NCI-H82 (cell line): ENCODE measurements around the gene ACAN.
A peak's percentile ranks its signal among the peaks of the same experiment; 100 is the strongest.

Experiments used
- DNase-seq: peaks from one replicate; lab custom pipeline; 2025; lab: John Stamatoyannopoulos, UW

Gene ACAN

GRCh38 chr15:88843334-88843733 lies 40.1 kb downstream of the ACAN start:
- DNase-seq, result no peak

- no peak for DNase-seq
Measured at GRCh38 chr15:88844749-88845386, 41.6 kb downstream of the ACAN start.

- DNase-seq, result no peak
Measured at GRCh38 chr15:88845616-88846015, 42.4 kb downstream of the ACAN start.

GRCh38 chr15:88847144-88847543 lies 43.9 kb downstream of the ACAN start:
- no peak for DNase-seq

GRCh38 chr15:88848203-88848602 lies 45.0 kb downstream of the ACAN start:
- no peak for DNase-seq

- no peak for DNase-seq
Measured at GRCh38 chr15:88849376-88850072, 46.3 kb downstream of the ACAN start.

- no peak for DNase-seq
Measured at GRCh38 chr15:88852476-88852875, 49.2 kb downstream of the ACAN start.

- no peak for DNase-seq
Measured at GRCh38 chr15:88858934-88859333, 55.7 kb downstream of the ACAN start.

- DNase-seq, result no peak
Measured at GRCh38 chr15:88859550-88859949, 56.3 kb downstream of the ACAN start.

GRCh38 chr15:88860212-88860611 lies 57.0 kb downstream of the ACAN start:
- no peak for DNase-seq

- no peak for DNase-seq
Measured at GRCh38 chr15:88863412-88863811, 60.2 kb downstream of the ACAN start.

GRCh38 chr15:88864861-88865497 lies 61.7 kb downstream of the ACAN start:
- DNase-seq, result no peak

GRCh38 chr15:88865498-88866099 lies 62.4 kb downstream of the ACAN start:
- DNase-seq, result no peak

GRCh38 chr15:88866295-88866881 lies 63.2 kb downstream of the ACAN start:
- no peak for DNase-seq

- no peak for DNase-seq
Measured at GRCh38 chr15:88871313-88871712, 68.1 kb downstream of the ACAN start.

GRCh38 chr15:88872106-88872505 lies 68.9 kb downstream of the ACAN start:
- no peak for DNase-seq

- no peak for DNase-seq
Measured at GRCh38 chr15:88872706-88873105, 69.5 kb downstream of the ACAN start.

- no peak for DNase-seq
Measured at GRCh38 chr15:88873786-88874185, 70.5 kb downstream of the ACAN start.

GRCh38 chr15:88874275-88874674 lies 71.0 kb downstream of the ACAN start:
- DNase-seq, result no peak

- DNase-seq, result peak; percentile 41
Measured at GRCh38 chr15:88874684-88875083, 71.4 kb downstream of the ACAN start.

GRCh38 chr15:88876573-88876972 lies 73.3 kb downstream of the ACAN start:
- DNase-seq, result no peak

GRCh38 chr15:88877415-88877814 lies 74.2 kb downstream of the ACAN start:
- no peak for DNase-seq

GRCh38 chr15:88877906-88878305 lies 74.7 kb downstream of the ACAN start:
- no peak for DNase-seq
